Measurements from ENCODE around the gene GMCL2. TPM values are rescaled to one million over a fixed set of nuclear protein-coding genes. Genes with fewer than 3 reads are reported as not detected.
"Not testable (repeated sequence)": the region's sequence is repeated elsewhere in the genome, so short reads cannot be mapped to it uniquely, and the experiment has no call there.

Gene GMCL2
- total RNA-seq, 1 experiment from 2014 or later, result not detected

GRCh38 chr5:178230879-178231538, 43.8 kb upstream of the GMCL2 start:
- no TSS peak for BruUV-seq (replicated peaks)
- no peaks in the 10 kb centered on the region for H3K9me3 ChIP-seq (ENCODE audit: low read length)
- H3K36me3 ChIP-seq (ENCODE audit: low read depth, low read length), result peaks cover 36% of the 10 kb centered on the region
- ATAC-seq, result no peak
- peak overlapping the region; percentile 100 for H3K4me2 ChIP-seq (ENCODE audit: low read length)
- no peaks in the 10 kb centered on the region for H3K9me2 ChIP-seq (replicated peaks; ENCODE audit: low read length)
- H3K79me2 ChIP-seq (ENCODE audit: low read length), result peaks cover 31% of the 10 kb centered on the region
- H3K27me3 ChIP-seq (ENCODE audit: low read length), result no peaks in the 10 kb centered on the region
- peak overlapping the region; percentile 97 for H3K9ac ChIP-seq (ENCODE audit: low read length)
- no peak for DNase-seq
- ChIA-PET CTCF (no interaction called here), POLR2A (ENCODE audit: unreplicated experiment) (interaction anchor here (0.6 kb wide), 2 partner anchors 383 to 500 kb away, joined by 3 to 7 read pairs; no protein-coding TSS in a partner anchor)
- H2AFZ ChIP-seq (ENCODE audit: low read length), result no peak overlapping the region
- H4K20me1 ChIP-seq (ENCODE audit: low read length), result no peaks in the 10 kb centered on the region
- TF ChIP-seq EZH2 (IDR thresholded peaks at IDR 0.05; ENCODE audit: low read length, unreplicated experiment) (no peak), CTCF (conservative IDR thresholded peaks at IDR 0.05; ENCODE audit: low read depth, low read length) (no peak), EZH2phosphoT487 (IDR thresholded peaks at IDR 0.05; ENCODE audit: borderline replicate concordance, low read length) (no peak)
- intact Hi-C loops (cut with micrococcal nuclease), result no loop called here
- H3K4me3 ChIP-seq (ENCODE audit: low read length), result peak overlapping the region; percentile 96
- no peaks in the 10 kb centered on the region for H3F3A ChIP-seq (ENCODE audit: low read length, unreplicated experiment)
- no peak overlapping the region for H3K27ac ChIP-seq (ENCODE audit: low read length)
- H3K4me1 ChIP-seq (ENCODE audit: insufficient read depth, low read length), result peaks cover 17% of the 10 kb centered on the region

GRCh38 chr5:178229861-178230260, 42.7 kb upstream of the GMCL2 start:
- Histone ChIP-seq H3K27ac (ENCODE audit: low read length) (no peak overlapping the region), H3K27me3 (ENCODE audit: low read length) (no peaks in the 10 kb centered on the region), H3F3A (ENCODE audit: low read length, unreplicated experiment) (no peaks in the 10 kb centered on the region), H3K36me3 (ENCODE audit: low read depth, low read length) (peaks cover 36% of the 10 kb centered on the region), H3K79me2 (ENCODE audit: low read length) (peaks cover 31% of the 10 kb centered on the region), H3K9ac (ENCODE audit: low read length) (no peak overlapping the region), H3K4me1 (ENCODE audit: insufficient read depth, low read length) (peaks cover 17% of the 10 kb centered on the region), H3K9me2 (replicated peaks; ENCODE audit: low read length) (no peaks in the 10 kb centered on the region), H3K9me3 (ENCODE audit: low read length) (no peaks in the 10 kb centered on the region), H4K20me1 (ENCODE audit: low read length) (no peaks in the 10 kb centered on the region), H2AFZ (ENCODE audit: low read length) (no peak overlapping the region), H3K4me3 (ENCODE audit: low read length) (no peak overlapping the region), H3K4me2 (ENCODE audit: low read length) (peak overlapping the region; percentile 100; the same call in 1 of the 2 replicates)
- TF ChIP-seq CTCF (conservative IDR thresholded peaks at IDR 0.05; ENCODE audit: low read depth, low read length) (no peak), EZH2 (IDR thresholded peaks at IDR 0.05; ENCODE audit: low read length, unreplicated experiment) (no peak), EZH2phosphoT487 (IDR thresholded peaks at IDR 0.05; ENCODE audit: borderline replicate concordance, low read length) (no peak)
- no peak for DNase-seq
- BruUV-seq (replicated peaks), result no TSS peak
- ChIA-PET POLR2A (ENCODE audit: unreplicated experiment) (no interaction called here), CTCF (no interaction called here)
- no peak for ATAC-seq
- intact Hi-C loops (cut with micrococcal nuclease), result no loop called here

- peaks cover 41% of the 10 kb centered on the region for H3K36me3 ChIP-seq (ENCODE audit: low read depth, low read length)
- H3K4me3 ChIP-seq (ENCODE audit: low read length); ATAC-seq; H2AFZ ChIP-seq (ENCODE audit: low read length); H3K9ac ChIP-seq (ENCODE audit: low read length); POLR2A ChIA-PET (ENCODE audit: unreplicated experiment); DNase-seq; BruUV-seq (replicated peaks); H3K27ac ChIP-seq (ENCODE audit: low read length); H3K9me2 ChIP-seq (replicated peaks; ENCODE audit: low read length); H4K20me1 ChIP-seq (ENCODE audit: low read length); H3K27me3 ChIP-seq (ENCODE audit: low read length); H3F3A ChIP-seq (ENCODE audit: low read length, unreplicated experiment); H3K9me3 ChIP-seq (ENCODE audit: low read length); intact Hi-C loops (cut with micrococcal nuclease); CTCF ChIA-PET; H3K4me2 ChIP-seq (ENCODE audit: low read length): not testable (repeated sequence)
- H3K79me2 ChIP-seq (ENCODE audit: low read length), result peaks cover 31% of the 10 kb centered on the region
- H3K4me1 ChIP-seq (ENCODE audit: insufficient read depth, low read length), result peaks cover 17% of the 10 kb centered on the region
Observed at GRCh38 chr5:178229111-178229510, 41.9 kb upstream of the GMCL2 start.
